Right atrium auricular region (tissue), 2 donors: ENCODE measurements around the gene PTPRD. TPM values are rescaled to one million over a fixed set of nuclear protein-coding genes. Genes with fewer than 3 reads are reported as not detected.

ENCODE experiments used
- DNase-seq: peaks from one replicate; pipeline ENCODE4 v3.0.0-alpha.2; 2019; ENCODE audit warnings: low spot score
- H3K27ac ChIP-seq, 2 donors: fragments of 200-600 bp; sonication (generic); 1 replicate in 1 of 2; 2 replicates in 1 of 2; pipeline ENCODE4 v1.5.1; 2016 to 2019
- H3K27me3 ChIP-seq, 2 donors: fragments of 200-600 bp; sonication (generic); one replicate each; pipeline versions ENCODE4 v1.5.1 to v1.6.0; 2017 to 2019
- H3K36me3 ChIP-seq: fragments of 200-600 bp; sonication (generic); one replicate; pipeline ENCODE4 v1.5.1; 2016
- H3K4me1 ChIP-seq, 2 donors: fragments of 200-600 bp; sonication (generic); one replicate each; pipeline versions ENCODE4 v1.5.1 to v1.6.0; 2017 to 2019
- H3K4me3 ChIP-seq, 2 donors: fragments of 200-600 bp; sonication (generic); 1 replicate in 1 of 2; 2 replicates in 1 of 2; pipeline ENCODE4 v1.5.1; 2017 to 2019; ENCODE audit warnings: mild to moderate bottlenecking in 1 of 2, moderate library complexity in 1 of 2
- H3K9me3 ChIP-seq, 2 donors: fragments of 200-600 bp; sonication (generic); one replicate each; pipeline ENCODE4 v1.5.1; 2019
- CTCF ChIP-seq, 2 donors: fragments of 200-600 bp; sonication (generic); IDR thresholded peaks; one replicate each; pipeline ENCODE4 v1.5.1; 2019; ENCODE audit warnings: antibody characterized with exemption in 2 of 2
- total RNA-seq, 2 donors: library from RNA; depleted of rRNA; stranded (reverse); fragments of >200 nt; gene quantifications; one replicate each; pipeline ENCODE4 v1.1.0, GENCODE V29; 2016

Gene PTPRD
- total RNA-seq, 2 donors from 2014 or later: 5.5 to 6.6 TPM

- TF ChIP-seq CTCF (IDR thresholded peaks at IDR 0.05): no peak
- no peak overlapping the region for H3K4me3 ChIP-seq
- no peaks in the 10 kb centered on the region for H3K9me3 ChIP-seq
- no peak for DNase-seq
- H3K27ac ChIP-seq: no peak overlapping the region
- H3K4me1 ChIP-seq: no peaks in the 10 kb centered on the region
- H3K36me3 ChIP-seq: no peaks in the 10 kb centered on the region
- H3K27me3 ChIP-seq: no peaks in the 10 kb centered on the region
Measured at GRCh38 chr9:8640761-8641160, 1972.0 kb downstream of the PTPRD start.

- Histone ChIP-seq H3K27ac (no peak overlapping the region), H3K27me3 (no peaks in the 10 kb centered on the region), H3K4me3 (no peak overlapping the region), H3K9me3 (no peaks in the 10 kb centered on the region), H3K36me3 (no peaks in the 10 kb centered on the region), H3K4me1 (no peaks in the 10 kb centered on the region)
- DNase-seq: no peak
- TF ChIP-seq CTCF (IDR thresholded peaks at IDR 0.05): no peak
Measured at GRCh38 chr9:8637626-8638025, 1975.2 kb downstream of the PTPRD start.

GRCh38 chr9:8633784-8634183 lies 1979.0 kb downstream of the PTPRD start:
- H3K36me3 ChIP-seq: no peaks in the 10 kb centered on the region
- DNase-seq: no peak
- H3K27ac ChIP-seq: no peak overlapping the region

GRCh38 chr9:8632493-8632892 lies 1980.3 kb downstream of the PTPRD start:
- Histone ChIP-seq H3K4me1 (no peaks in the 10 kb centered on the region), H3K9me3 (no peaks in the 10 kb centered on the region), H3K27me3 (no peaks in the 10 kb centered on the region), H3K4me3 (no peak overlapping the region), H3K27ac (no peak overlapping the region), H3K36me3 (no peaks in the 10 kb centered on the region)
- TF ChIP-seq CTCF (IDR thresholded peaks at IDR 0.05): no peak
- DNase-seq: no peak

More at GRCh38 chr9:8633784-8634183, 1979.0 kb downstream of the PTPRD start:
- Histone ChIP-seq H3K4me1 (no peaks in the 10 kb centered on the region), H3K4me3 (no peak overlapping the region), H3K27me3 (no peaks in the 10 kb centered on the region), H3K9me3 (no peaks in the 10 kb centered on the region)
- TF ChIP-seq CTCF (IDR thresholded peaks at IDR 0.05): no peak

GRCh38 chr9:8628791-8629190 lies 1984.0 kb downstream of the PTPRD start:
- DNase-seq: no peak
- H3K36me3 ChIP-seq: no peaks in the 10 kb centered on the region
- no peaks in the 10 kb centered on the region for H3K4me1 ChIP-seq
- TF ChIP-seq CTCF (IDR thresholded peaks at IDR 0.05): no peak
- no peaks in the 10 kb centered on the region for H3K9me3 ChIP-seq
- no peaks in the 10 kb centered on the region for H3K27me3 ChIP-seq
- H3K27ac ChIP-seq: no peak overlapping the region
- no peak overlapping the region for H3K4me3 ChIP-seq

- Histone ChIP-seq H3K9me3 (no peaks in the 10 kb centered on the region), H3K27me3 (no peaks in the 10 kb centered on the region), H3K4me3 (no peak overlapping the region), H3K4me1 (no peaks in the 10 kb centered on the region), H3K27ac (no peak overlapping the region), H3K36me3 (no peaks in the 10 kb centered on the region)
- TF ChIP-seq CTCF (IDR thresholded peaks at IDR 0.05): no peak
- no peak for DNase-seq
Measured at GRCh38 chr9:8627976-8628679, 1984.7 kb downstream of the PTPRD start.
